ENCODE measurements around the gene VIPR1.

Gene VIPR1

DNA sequence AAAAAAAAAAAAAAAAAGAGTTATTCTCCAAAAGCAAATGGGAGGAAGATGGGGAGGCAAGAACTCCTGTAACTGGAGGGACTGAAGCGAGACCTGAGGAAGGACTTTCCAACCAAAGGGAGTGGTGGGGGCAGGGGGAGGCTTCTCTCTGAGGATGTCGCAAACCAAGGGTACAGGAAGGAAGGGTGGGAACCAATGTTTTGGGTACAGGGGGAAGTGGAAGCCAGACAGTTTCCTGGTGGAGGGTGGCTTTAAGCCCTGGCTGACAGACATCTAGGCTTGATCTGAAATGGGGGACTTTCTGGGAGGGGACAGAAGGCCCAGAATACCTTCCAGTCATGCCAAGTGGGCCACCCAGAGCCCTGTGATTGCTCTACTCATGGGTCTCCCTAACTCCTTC is 27.0 kb downstream of the VIPR1 start:
- Histone ChIP-seq H3K27ac (peak overlapping the region in 10 of 11 experiments; percentile 7 to 97 (median 90); a peak in 19 of 22 replicates), H3K4me1 (peaks cover 59 to 100% (median 96%) of the 10 kb centered on the region in 10 experiments), H3K9ac (peak overlapping the region in 9 of 11 experiments; percentile 59 to 84 (median 77); a peak in 18 of 22 replicates), H3K9me3 (replicated peaks in 1 of 11) (no peaks in the 10 kb centered on the region), H3K4me2 (peak overlapping the region; percentile 73 to 96 (median 92)), H3K27me3 (no peaks in the 10 kb centered on the region), H3K4me3 (peak overlapping the region in 7 of 10 experiments; percentile 41 to 62 (median 49); a peak in 13 of 20 replicates), H3K36me3 (0 out of 22 replicates have a peak, but pooled peaks cover 0 to 7% (median 0%) of the 10 kb centered on the region in 11 experiments), H4K20me1 (no peaks in the 10 kb centered on the region)
- TF ChIP-seq Cebpa-rat (IDR thresholded peaks at IDR 0.05) = peak in 9 of 11 experiments; percentile 37 to 81 (median 71); a peak in 15 of 22 replicates

DNA sequence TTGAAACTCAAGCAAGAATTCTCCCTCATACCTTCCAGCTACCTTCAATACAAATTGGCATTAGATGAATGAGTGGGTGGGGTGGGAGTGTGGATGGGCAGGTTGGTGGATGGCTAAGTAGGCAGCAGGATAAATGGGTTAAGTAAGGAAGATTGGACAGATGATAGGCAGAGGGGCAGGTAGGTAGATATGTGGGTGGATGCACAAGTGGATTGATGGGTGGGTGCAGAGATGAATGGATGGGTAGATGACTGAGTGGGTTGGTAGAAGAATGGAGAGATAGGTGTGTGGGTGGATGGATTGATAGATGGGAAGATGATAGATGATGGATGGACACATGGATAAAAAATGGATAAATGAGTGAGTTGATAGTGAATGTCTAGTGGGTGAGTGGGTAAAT is 27.6 kb downstream of the VIPR1 start:
- H3K27ac ChIP-seq = peak overlapping the region in 10 of 11 experiments; percentile 7 to 97 (median 90); a peak in 18 of 22 replicates
- H3K4me3 ChIP-seq = peak overlapping the region in 7 of 10 experiments; percentile 41 to 62 (median 49); a peak in 13 of 20 replicates
- no peaks in the 10 kb centered on the region for H4K20me1 ChIP-seq
- peak overlapping the region; percentile 73 to 96 (median 92) for H3K4me2 ChIP-seq
- peaks cover 55 to 100% (median 90%) of the 10 kb centered on the region in 10 experiments for H3K4me1 ChIP-seq
- H3K27me3 ChIP-seq = no peaks in the 10 kb centered on the region
- H3K9ac ChIP-seq = peak overlapping the region in 9 of 11 experiments; percentile 59 to 84 (median 77); a peak in 18 of 22 replicates
- H3K36me3 ChIP-seq = peaks cover 0 to 7% (median 0%) of the 10 kb centered on the region in 11 experiments; a peak in 1 of 22 replicates
- H3K9me3 ChIP-seq (replicated peaks in 1 of 11) = no peaks in the 10 kb centered on the region
- TF ChIP-seq Cebpa-rat (IDR thresholded peaks at IDR 0.05) = no peak

DNA sequence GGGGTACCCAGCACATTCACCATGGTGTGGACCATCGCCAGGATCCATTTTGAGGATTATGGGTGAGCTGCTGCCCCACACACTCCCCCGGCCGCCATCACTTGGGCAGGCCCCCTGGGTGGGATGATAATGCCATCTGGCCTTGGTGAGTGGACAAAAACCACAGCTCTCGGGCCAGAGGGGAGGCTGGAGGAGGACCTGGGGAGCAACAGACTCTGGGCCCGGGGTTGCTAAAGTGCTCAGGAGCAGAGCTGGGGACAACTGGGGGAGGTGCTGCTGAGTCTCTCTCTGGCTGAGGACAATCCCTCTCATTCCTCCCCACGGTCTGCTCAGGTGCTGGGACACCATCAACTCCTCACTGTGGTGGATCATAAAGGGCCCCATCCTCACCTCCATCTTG is 29.0 kb downstream of the VIPR1 start:
- Histone ChIP-seq H3K36me3 (peaks cover 0 to 7% (median 0%) of the 10 kb centered on the region in 11 experiments; a peak in 1 of 22 replicates), H3K4me2 (peak overlapping the region in 9 of 11 experiments; percentile 4 to 96 (median 92); a peak in 14 of 22 replicates), H3K4me1 (peaks cover 41 to 98% (median 76%) of the 10 kb centered on the region in 10 experiments), H3K9ac (peak overlapping the region in 1 of 11 experiments; percentile 21; a peak in 1 of 22 replicates), H4K20me1 (no peaks in the 10 kb centered on the region), H3K4me3 (no peak overlapping the region), H3K27me3 (no peaks in the 10 kb centered on the region), H3K9me3 (replicated peaks in 1 of 11) (no peaks in the 10 kb centered on the region), H3K27ac (peak overlapping the region in 9 of 11 experiments; percentile 27 to 97 (median 90); a peak in 18 of 22 replicates)
- no peak for TF ChIP-seq Cebpa-rat (IDR thresholded peaks at IDR 0.05)

DNA sequence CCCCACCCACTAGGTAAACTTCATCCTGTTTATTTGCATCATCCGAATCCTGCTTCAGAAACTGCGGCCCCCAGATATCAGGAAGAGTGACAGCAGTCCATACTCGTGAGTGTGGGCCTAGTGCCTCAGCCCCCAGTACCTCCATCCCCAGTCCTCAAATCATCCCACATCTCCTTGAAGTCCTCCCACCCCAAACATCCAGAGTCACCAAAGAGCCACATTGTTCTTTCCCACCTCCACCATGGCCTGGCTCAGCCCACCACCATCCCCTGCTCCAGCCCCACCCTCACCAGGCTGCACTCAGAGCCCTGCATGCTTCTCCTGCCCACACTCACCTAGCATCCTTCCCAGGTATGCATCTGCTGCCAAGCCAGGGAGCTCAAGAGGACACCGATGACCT is 29.8 kb downstream of the VIPR1 start:
- Histone ChIP-seq H3K9me3 (replicated peaks in 1 of 11) (no peaks in the 10 kb centered on the region), H3K4me1 (peaks cover 33 to 93% (median 68%) of the 10 kb centered on the region in 10 experiments), H3K4me2 (peak overlapping the region in 6 of 11 experiments; percentile 87 to 96 (median 94); a peak in 10 of 22 replicates), H3K4me3 (no peak overlapping the region), H3K27me3 (no peaks in the 10 kb centered on the region), H3K36me3 (peaks cover 0 to 7% (median 0%) of the 10 kb centered on the region in 11 experiments; a peak in 1 of 22 replicates), H3K9ac (no peak overlapping the region), H4K20me1 (no peaks in the 10 kb centered on the region), H3K27ac (peak overlapping the region in 9 of 11 experiments; percentile 27 to 97 (median 90); a peak in 16 of 22 replicates)
- no peak for TF ChIP-seq Cebpa-rat (IDR thresholded peaks at IDR 0.05)

DNA sequence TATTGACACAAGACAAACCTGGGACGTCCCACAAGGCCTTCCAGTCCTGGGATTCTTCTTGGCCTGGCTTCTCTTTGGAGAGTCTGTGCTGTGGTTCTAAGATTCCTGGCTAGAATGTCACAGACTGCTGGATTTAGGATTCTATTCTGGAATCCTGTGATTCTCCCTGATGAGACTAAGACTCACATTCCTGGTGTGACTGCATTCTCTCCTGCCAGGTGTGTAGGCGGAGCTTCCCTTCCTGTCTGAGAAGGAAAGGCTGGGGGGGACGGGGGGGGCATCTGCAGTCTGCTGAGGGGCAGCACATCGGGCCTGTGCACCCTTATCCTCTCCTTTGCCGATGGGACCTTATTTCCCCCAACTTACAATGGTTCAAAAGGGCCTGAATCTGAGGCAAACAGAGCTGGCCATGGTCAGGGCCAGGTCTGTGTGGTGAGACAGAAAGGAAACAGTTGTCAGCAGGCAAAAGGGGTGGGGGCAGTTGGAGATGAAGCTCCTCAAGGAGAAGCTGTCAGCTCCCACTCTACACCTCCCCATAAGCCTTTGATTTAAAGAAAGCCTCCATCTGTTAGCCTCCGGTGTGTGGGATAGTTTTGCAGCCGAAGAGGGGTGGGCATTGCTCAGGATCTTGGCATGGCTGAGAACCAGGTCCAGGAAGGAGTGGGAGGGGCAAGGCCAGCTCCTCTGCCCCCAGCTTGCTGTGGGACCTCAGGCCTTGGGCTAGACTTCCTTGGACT is 30.9 kb downstream of the VIPR1 start:
- Histone ChIP-seq H3K9me3 (replicated peaks in 1 of 11) (no peaks in the 10 kb centered on the region), H3K4me3 (no peak overlapping the region), H3K9ac (peak overlapping the region in 1 of 11 experiments; percentile 40; a peak in 2 of 22 replicates), H3K27me3 (no peaks in the 10 kb centered on the region), H3K36me3 (peaks cover 0 to 7% (median 0%) of the 10 kb centered on the region in 11 experiments; a peak in 1 of 22 replicates), H3K4me1 (peaks cover 25 to 82% (median 57%) of the 10 kb centered on the region in 10 experiments), H3K27ac (peak overlapping the region in 9 of 11 experiments; percentile 8 to 97 (median 47); a peak in 13 of 22 replicates), H4K20me1 (no peaks in the 10 kb centered on the region), H3K4me2 (peak overlapping the region in 9 of 11 experiments; percentile 12 to 95 (median 41); a peak in 13 of 22 replicates)
- TF ChIP-seq Cebpa-rat (IDR thresholded peaks at IDR 0.05) = no peak

DNA sequence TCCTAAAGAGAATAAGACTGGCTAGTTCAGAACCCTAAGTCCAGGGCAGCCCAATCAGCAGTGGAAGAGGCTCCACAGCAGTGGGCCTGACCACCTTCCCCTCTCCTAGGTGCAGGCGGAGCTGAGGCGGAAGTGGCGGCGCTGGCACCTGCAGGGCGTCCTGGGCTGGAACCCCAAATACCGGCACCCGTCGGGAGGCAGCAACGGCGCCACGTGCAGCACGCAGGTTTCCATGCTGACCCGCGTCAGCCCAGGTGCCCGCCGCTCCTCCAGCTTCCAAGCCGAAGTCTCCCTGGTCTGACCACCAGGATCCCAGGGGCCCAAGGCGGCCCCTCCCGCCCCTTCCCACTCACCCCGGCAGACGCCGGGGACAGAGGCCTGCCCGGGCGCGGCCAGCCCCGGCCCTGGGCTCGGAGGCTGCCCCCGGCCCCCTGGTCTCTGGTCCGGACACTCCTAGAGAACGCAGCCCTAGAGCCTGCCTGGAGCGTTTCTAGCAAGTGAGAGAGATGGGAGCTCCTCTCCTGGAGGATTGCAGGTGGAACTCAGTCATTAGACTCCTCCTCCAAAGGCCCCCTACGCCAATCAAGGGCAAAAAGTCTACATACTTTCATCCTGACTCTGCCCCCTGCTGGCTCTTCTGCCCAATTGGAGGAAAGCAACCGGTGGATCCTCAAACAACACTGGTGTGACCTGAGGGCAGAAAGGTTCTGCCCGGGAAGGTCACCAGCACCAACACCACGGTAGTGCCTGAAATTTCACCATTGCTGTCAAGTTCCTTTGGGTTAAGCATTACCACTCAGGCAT is 33.7 kb downstream of the VIPR1 start:
- no peak overlapping the region for H3K9ac ChIP-seq
- no peak overlapping the region; a peak in 1 of 22 replicates for H3K4me2 ChIP-seq
- TF ChIP-seq Cebpa-rat (IDR thresholded peaks at IDR 0.05) = no peak
- no peaks in the 10 kb centered on the region for H3K27me3 ChIP-seq
- no peaks in the 10 kb centered on the region for H3K9me3 ChIP-seq (replicated peaks in 1 of 11)
- peak overlapping the region in 3 of 11 experiments; percentile 12 to 25 (median 18); a peak in 2 of 22 replicates for H3K27ac ChIP-seq
- peaks cover 13 to 67% (median 38%) of the 10 kb centered on the region in 10 experiments for H3K4me1 ChIP-seq
- H3K4me3 ChIP-seq = no peak overlapping the region
- peaks cover 0 to 7% (median 0%) of the 10 kb centered on the region in 11 experiments; a peak in 1 of 22 replicates for H3K36me3 ChIP-seq
- H4K20me1 ChIP-seq = no peaks in the 10 kb centered on the region

DNA sequence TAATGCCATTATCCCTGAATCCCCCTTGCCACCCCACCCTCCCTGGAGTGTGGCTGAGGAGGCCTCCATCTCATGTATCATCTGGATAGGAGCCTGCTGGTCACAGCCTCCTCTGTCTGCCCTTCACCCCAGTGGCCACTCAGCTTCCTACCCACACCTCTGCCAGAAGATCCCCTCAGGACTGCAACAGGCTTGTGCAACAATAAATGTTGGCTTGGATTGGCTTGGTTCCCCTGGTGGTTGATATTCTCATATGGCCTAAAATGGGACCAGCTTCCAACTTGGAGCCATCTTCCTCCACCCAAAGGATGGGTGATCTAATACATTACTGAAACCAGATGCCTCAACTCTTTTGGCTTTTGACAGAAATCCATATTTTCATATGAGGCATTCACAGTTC is 34.9 kb downstream of the VIPR1 start:
- Histone ChIP-seq H3K4me3 (no peak overlapping the region), H3K9ac (no peak overlapping the region), H3K9me3 (replicated peaks in 1 of 11) (no peaks in the 10 kb centered on the region), H3K27ac (no peak overlapping the region), H3K4me2 (no peak overlapping the region), H3K27me3 (no peaks in the 10 kb centered on the region), H3K36me3 (no peaks in the 10 kb centered on the region; a peak in 1 of 22 replicates), H3K4me1 (peaks cover 15 to 67% (median 29%) of the 10 kb centered on the region in 10 experiments), H4K20me1 (no peaks in the 10 kb centered on the region)
- no peak for TF ChIP-seq Cebpa-rat (IDR thresholded peaks at IDR 0.05)
